ENCODE data around the gene TMEM11.

The TMEM11 gene

GRCh38 chr17:21214015-21214776 lies at the start of gene TMEM11:
Gene TMEM11, minus strand, starts transcription at chr17:21214161. Its CDS starts 9 bp downstream, at chr17:21214152.
- DNase-seq = peak; percentile 70 to 94

GRCh38 chr17:21263376-21263775 lies 49.4 kb upstream of the TMEM11 start:
- no peak for DNase-seq

- DNase-seq = no peak
Observed at GRCh38 chr17:21262259-21262993, 48.5 kb upstream of the TMEM11 start.

- DNase-seq = no peak
Observed at GRCh38 chr17:21258593-21258992, 44.6 kb upstream of the TMEM11 start.

- no peak for DNase-seq
Observed at GRCh38 chr17:21253646-21254441, 39.9 kb upstream of the TMEM11 start.

- peak in 1 of 2 experiments; percentile 82 for DNase-seq
Observed at GRCh38 chr17:21252796-21253645, 39.1 kb upstream of the TMEM11 start, which contains the start of gene NATD1. Gene NATD1, minus strand, starts transcription at chr17:21253410. Its CDS starts 146 bp downstream, at chr17:21253264.

GRCh38 chr17:21252289-21252795 lies 38.4 kb upstream of the TMEM11 start:
- DNase-seq = no peak

- DNase-seq = no peak
Observed at GRCh38 chr17:21251337-21252010, 37.5 kb upstream of the TMEM11 start.

GRCh38 chr17:21250854-21251253 lies 36.9 kb upstream of the TMEM11 start:
- no peak for DNase-seq

- no peak for DNase-seq
Observed at GRCh38 chr17:21249920-21250703, 36.2 kb upstream of the TMEM11 start.

GRCh38 chr17:21249086-21249795 lies 35.3 kb upstream of the TMEM11 start:
- DNase-seq = no peak

GRCh38 chr17:21248500-21248899 lies 34.5 kb upstream of the TMEM11 start:
- no peak for DNase-seq

- no peak for DNase-seq
Observed at GRCh38 chr17:21247552-21248258, 33.7 kb upstream of the TMEM11 start.

GRCh38 chr17:21246698-21247097 lies 32.7 kb upstream of the TMEM11 start:
- no peak for DNase-seq

- DNase-seq = no peak
Observed at GRCh38 chr17:21245639-21246084, 31.7 kb upstream of the TMEM11 start.

- DNase-seq = no peak
Observed at GRCh38 chr17:21243516-21244303, 29.7 kb upstream of the TMEM11 start.

GRCh38 chr17:21242780-21243515 lies 29.0 kb upstream of the TMEM11 start:
- DNase-seq = no peak
